IPS DF 6.9 (cell line): Measurements from ENCODE around the gene SPAG8.

Experiments used
- DNase-seq: peaks from one replicate; pipeline ENCODE4 v3.0.0-alpha.2; 2013; ENCODE audit warnings: low read depth, low spot score
- H3K27ac ChIP-seq: one replicate; pipeline ENCODE4 v1.5.1; 2013; ENCODE audit warnings: low read length, control low read depth
- H3K27me3 ChIP-seq: 2 replicates; pipeline ENCODE4 v1.6.1; 2013; ENCODE audit warnings: mild to moderate bottlenecking, low read length; ENCODE audit not compliant: control insufficient read depth, insufficient read depth
- H3K36me3 ChIP-seq: 2 replicates; pipeline ENCODE4 v1.6.1; 2013; ENCODE audit warnings: low read length; ENCODE audit not compliant: control insufficient read depth, insufficient read depth
- H3K4me1 ChIP-seq: 2 replicates; pipeline ENCODE4 v1.6.1; 2013; ENCODE audit warnings: low read length; ENCODE audit not compliant: control insufficient read depth, insufficient read depth
- H3K4me3 ChIP-seq: 2 replicates; pipeline ENCODE4 v1.5.1; 2013; ENCODE audit warnings: mild to moderate bottlenecking, low read length
- H3K9me3 ChIP-seq: 2 replicates; pipeline ENCODE4 v1.6.1; 2013; ENCODE audit warnings: low read length, inconsistent platforms; ENCODE audit not compliant: control insufficient read depth, insufficient read depth
- WGBS: extraction: QIAGEN DNeasy Blood & Tissue Kit; methylation state at CpG from one replicate; pipeline ENCODE4 v1.1.7; 2013; ENCODE audit warnings: mixed read lengths, missing lambda C conversion rate; ENCODE audit not compliant: insufficient read length, insufficient coverage; 5-methylcytosine and 5-hydroxymethylcytosine counted together

The SPAG8 gene, protein sequence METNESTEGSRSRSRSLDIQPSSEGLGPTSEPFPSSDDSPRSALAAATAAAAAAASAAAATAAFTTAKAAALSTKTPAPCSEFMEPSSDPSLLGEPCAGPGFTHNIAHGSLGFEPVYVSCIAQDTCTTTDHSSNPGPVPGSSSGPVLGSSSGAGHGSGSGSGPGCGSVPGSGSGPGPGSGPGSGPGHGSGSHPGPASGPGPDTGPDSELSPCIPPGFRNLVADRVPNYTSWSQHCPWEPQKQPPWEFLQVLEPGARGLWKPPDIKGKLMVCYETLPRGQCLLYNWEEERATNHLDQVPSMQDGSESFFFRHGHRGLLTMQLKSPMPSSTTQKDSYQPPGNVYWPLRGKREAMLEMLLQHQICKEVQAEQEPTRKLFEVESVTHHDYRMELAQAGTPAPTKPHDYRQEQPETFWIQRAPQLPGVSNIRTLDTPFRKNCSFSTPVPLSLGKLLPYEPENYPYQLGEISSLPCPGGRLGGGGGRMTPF

GRCh38 chr9:35812025-35812602 lies at the start of gene SPAG8:
Gene SPAG8, minus strand, starts transcription at chr9:35812262. Its CDS starts 115 bp downstream, at chr9:35812147.
- no peak within 1 kb of the TSS for H3K27ac ChIP-seq
- peak within 1 kb of the TSS; percentile 25; the same call in 1 of the 2 replicates for H3K4me3 ChIP-seq
- H3K36me3 ChIP-seq: no peaks in the 10 kb centered on the region
- peaks cover 4% of the 10 kb centered on the region; the same call in 1 of the 2 replicates for H3K4me1 ChIP-seq
- H3K9me3 ChIP-seq: no peaks in the 10 kb centered on the region
- H3K27me3 ChIP-seq: no peaks in the 10 kb centered on the region
- WGBS: no CpG with 5 or more reads among the region's 28 CpGs
- peak; percentile 92 for DNase-seq

GRCh38 chr9:35861161-35861897 lies 49.3 kb upstream of the SPAG8 start:
- WGBS: no CpG with 5 or more reads among the region's 12 CpGs
- no peak overlapping the region for H3K4me3 ChIP-seq
- no peaks in the 10 kb centered on the region for H3K9me3 ChIP-seq
- H3K27me3 ChIP-seq: no peaks in the 10 kb centered on the region
- H3K4me1 ChIP-seq: no peaks in the 10 kb centered on the region
- no peak overlapping the region for H3K27ac ChIP-seq
- DNase-seq: no peak
- H3K36me3 ChIP-seq: no peaks in the 10 kb centered on the region

- Histone ChIP-seq H3K36me3 (no peaks in the 10 kb centered on the region), H3K4me1 (no peaks in the 10 kb centered on the region), H3K9me3 (no peaks in the 10 kb centered on the region), H3K27ac (no peak overlapping the region), H3K27me3 (no peaks in the 10 kb centered on the region), H3K4me3 (no peak overlapping the region)
- no CpG with 5 or more reads among the region's 3 CpGs for WGBS
- DNase-seq: no peak
Observed at GRCh38 chr9:35859990-35860339, 47.9 kb upstream of the SPAG8 start.

GRCh38 chr9:35859310-35859989 lies 47.4 kb upstream of the SPAG8 start:
- no peaks in the 10 kb centered on the region for H3K9me3 ChIP-seq
- no peaks in the 10 kb centered on the region for H3K36me3 ChIP-seq
- no peaks in the 10 kb centered on the region for H3K27me3 ChIP-seq
- no peaks in the 10 kb centered on the region for H3K4me1 ChIP-seq
- H3K27ac ChIP-seq: no peak overlapping the region
- no CpG with 5 or more reads among the region's 16 CpGs for WGBS
- H3K4me3 ChIP-seq: no peak overlapping the region
- no peak for DNase-seq

DNA sequence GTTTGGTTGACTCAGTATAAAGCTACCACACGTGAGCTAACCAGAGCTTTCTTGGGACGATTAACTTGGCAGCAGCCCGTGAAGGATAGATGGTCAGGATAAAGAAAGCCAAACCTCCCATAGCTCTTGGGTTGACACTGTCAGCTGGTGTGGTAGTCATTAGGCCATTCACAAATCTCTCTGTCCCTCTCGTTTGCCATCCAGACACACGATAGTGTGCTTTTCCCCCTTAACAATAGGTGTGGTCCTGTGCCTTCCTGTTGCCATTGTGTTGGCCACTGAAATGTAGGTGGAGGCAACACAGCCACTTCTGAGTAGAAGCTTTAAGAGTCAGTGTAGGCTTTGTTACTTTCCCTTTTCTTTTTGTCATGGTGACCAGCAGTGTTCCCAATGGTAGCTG lies 46.4 kb upstream of the SPAG8 start:
- DNase-seq: no peak
- Histone ChIP-seq H3K27ac (no peak overlapping the region), H3K27me3 (no peaks in the 10 kb centered on the region), H3K4me3 (no peak overlapping the region), H3K4me1 (no peaks in the 10 kb centered on the region), H3K9me3 (no peaks in the 10 kb centered on the region), H3K36me3 (peaks cover under 1% of the 10 kb centered on the region; the same call in 1 of the 2 replicates)
- no CpG with 5 or more reads among the region's 5 CpGs for WGBS

DNA sequence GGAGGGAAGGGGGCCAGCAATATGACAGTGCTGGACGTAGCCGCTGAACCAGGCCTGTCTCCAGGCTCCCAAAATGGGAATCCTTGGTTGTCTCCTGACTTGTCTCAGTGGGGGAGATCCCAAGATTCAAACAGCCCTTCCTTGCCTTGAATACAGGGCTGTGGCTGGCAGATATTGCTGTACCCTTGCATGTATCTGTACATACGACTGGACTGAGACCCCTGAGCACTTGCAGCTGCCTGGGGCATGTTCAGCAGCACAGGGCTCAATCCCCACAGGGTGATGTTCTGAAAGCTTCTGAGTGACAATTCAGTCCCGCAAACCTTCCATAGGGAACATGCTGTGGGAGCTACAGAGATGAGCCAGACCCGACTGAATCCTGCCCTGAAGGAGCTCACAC lies 44.8 kb upstream of the SPAG8 start:
- WGBS: no CpG with 5 or more reads among the region's 5 CpGs
- no peak for DNase-seq
- Histone ChIP-seq H3K4me1 (no peaks in the 10 kb centered on the region), H3K4me3 (no peak overlapping the region), H3K27ac (no peak overlapping the region), H3K27me3 (no peaks in the 10 kb centered on the region), H3K9me3 (no peaks in the 10 kb centered on the region), H3K36me3 (peaks cover 4% of the 10 kb centered on the region; the same call in 1 of the 2 replicates)

- Histone ChIP-seq H3K27me3 (no peaks in the 10 kb centered on the region), H3K4me1 (no peaks in the 10 kb centered on the region), H3K4me3 (no peak overlapping the region), H3K36me3 (peaks cover 4% of the 10 kb centered on the region; the same call in 1 of the 2 replicates), H3K27ac (no peak overlapping the region), H3K9me3 (no peaks in the 10 kb centered on the region)
- no peak for DNase-seq
- no CpG with 5 or more reads among the region's 3 CpGs for WGBS
Observed at GRCh38 chr9:35856206-35856605, 44.1 kb upstream of the SPAG8 start.

GRCh38 chr9:35854091-35854762 lies 42.2 kb upstream of the SPAG8 start:
- Histone ChIP-seq H3K9me3 (no peaks in the 10 kb centered on the region), H3K27me3 (no peaks in the 10 kb centered on the region), H3K36me3 (peaks cover 4% of the 10 kb centered on the region; the same call in 1 of the 2 replicates), H3K4me1 (no peaks in the 10 kb centered on the region), H3K27ac (no peak overlapping the region), H3K4me3 (no peak overlapping the region)
- no peak for DNase-seq
- WGBS: no CpG with 5 or more reads among the region's 7 CpGs

DNA sequence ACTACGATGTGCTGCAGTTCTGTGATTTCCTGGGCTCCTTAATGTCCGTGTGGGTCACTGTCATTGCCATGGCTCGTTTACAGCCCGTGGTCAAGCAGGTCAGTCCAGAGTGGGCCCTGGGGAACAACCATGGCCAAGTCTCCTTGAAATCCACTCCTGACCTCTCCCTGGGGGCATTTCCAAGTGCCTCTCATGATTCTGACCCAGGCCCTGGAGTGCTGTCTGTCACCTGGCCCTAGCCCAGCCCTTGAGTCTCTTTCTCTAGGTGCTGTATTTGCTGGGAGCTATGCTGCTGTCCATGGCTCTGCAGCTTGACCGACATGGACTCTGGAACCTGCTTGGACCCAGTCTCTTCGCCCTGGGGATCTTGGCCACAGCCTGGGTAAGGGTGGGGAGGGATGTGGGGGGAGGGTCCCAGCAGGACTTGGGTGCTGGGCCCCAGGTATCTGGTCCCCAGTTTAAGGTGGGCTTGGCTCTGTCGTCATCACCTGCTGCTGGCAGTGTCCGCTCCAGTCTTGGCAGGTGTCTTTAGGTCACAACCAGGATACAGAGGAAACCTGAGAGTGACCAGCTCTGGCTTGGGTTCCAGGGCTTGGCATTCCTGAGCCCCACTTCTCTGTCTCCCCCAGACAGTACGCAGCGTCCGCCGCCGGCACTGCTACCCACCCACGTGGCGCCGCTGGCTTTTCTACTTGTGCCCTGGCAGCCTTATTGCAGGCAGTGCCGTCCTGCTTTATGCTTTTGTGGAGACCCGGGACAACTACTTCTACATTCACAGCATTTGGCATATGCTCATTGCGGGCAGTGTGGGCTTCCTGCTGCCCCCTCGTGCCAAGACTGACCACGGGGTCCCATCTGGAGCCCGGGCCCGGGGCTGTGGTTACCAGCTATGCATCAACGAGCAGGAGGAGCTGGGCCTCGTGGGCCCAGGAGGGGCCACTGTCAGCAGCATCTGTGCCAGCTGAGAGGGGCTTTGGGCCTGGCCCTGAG lies 41.1 kb upstream of the SPAG8 start:
- DNase-seq: no peak
- no peak overlapping the region for H3K27ac ChIP-seq
- no peak overlapping the region for H3K4me3 ChIP-seq
- H3K9me3 ChIP-seq: no peaks in the 10 kb centered on the region
- peaks cover 4% of the 10 kb centered on the region; the same call in 1 of the 2 replicates for H3K36me3 ChIP-seq
- WGBS: no CpG with 5 or more reads among the region's 25 CpGs
- no peaks in the 10 kb centered on the region for H3K4me1 ChIP-seq
- no peaks in the 10 kb centered on the region for H3K27me3 ChIP-seq
